HepG2 (cell line): ENCODE results near the gene PAK3. TPM values are rescaled to one million over a fixed set of nuclear protein-coding genes. Genes with fewer than 3 reads are reported as not detected.
A peak's percentile ranks its signal among the peaks of the same experiment; 100 is the strongest.

Source experiments
- ATAC-seq: fragments of 200-7000 bp; cut with Tn5 transposase; 3 replicates; pipeline ENCODE4 v1.9.1; 2020; ENCODE audit warnings: mild to moderate bottlenecking, moderate library complexity
- BruUV-seq: library from RNA; stranded (reverse); fragments of 400-500 nt; replicated peaks from 2 replicates; lab custom pipeline; 2021; lab: Mats Ljungman, UMichigan
- CTCF ChIA-PET: fragments of 300-600 bp; formaldehyde crosslinking; extraction: SDS; loops from one replicate; lab custom pipeline; 2021; ENCODE audit warnings: low total read pairs, inconsistent platforms, low intra/inter-chr PET ratio; lab: Yijun Ruan, JAX
- POLR2A ChIA-PET: fragments of 350-600 bp; sonication (Branson Sonifier 250); formaldehyde crosslinking; loops from one replicate; lab custom pipeline; 2020; ENCODE audit warnings: antibody characterized with exemption, inconsistent platforms; lab: Yijun Ruan, JAX
- DNase-seq: peaks from one replicate; pipeline ENCODE4 v3.0.0-alpha.2; 2015; ENCODE audit warnings: low spot score
- FAIRE-seq: peaks from 3 replicates; lab custom pipeline; 2011; peaks lifted over from hg19 to GRCh38; lab: Jason Lieb, UNC
- H2AFZ ChIP-seq: one replicate; pipeline ENCODE4 v1.6.1; 2011; ENCODE audit warnings: low read length, inconsistent platforms
- H3K27ac ChIP-seq: fragments of 300-600 bp; 3 replicates; pipeline ENCODE4 v1.8.0; 2011; ENCODE audit warnings: mixed run types, mild to moderate bottlenecking, mixed read lengths, low read length, inconsistent platforms; ENCODE audit not compliant: insufficient read depth; ENCODE audit errors: extremely low read length
- H3K27me3 ChIP-seq, 2 experiments: fragments of 200-600 bp in 1 of 2; 2 replicates in 1 of 2; 3 replicates in 1 of 2; pipeline versions ENCODE4 v1.6.0 to v1.8.0; 2011; ENCODE audit warnings: low read length in 2 of 2, mild to moderate bottlenecking in 2 of 2, moderate library complexity in 2 of 2, inconsistent platforms in 1 of 2; ENCODE audit not compliant: insufficient read depth in 2 of 2, control insufficient read depth in 1 of 2
- H3K36me3 ChIP-seq, 2 experiments: fragments of 200-600 bp in 1 of 2; replicated peaks in 1 of 2; 2 replicates in 1 of 2; 3 replicates in 1 of 2; pipeline versions ENCODE4 v1.5.1 to v1.8.0; 2011; ENCODE audit warnings: low read length in 2 of 2, inconsistent platforms in 1 of 2; ENCODE audit not compliant: insufficient read depth in 2 of 2, control insufficient read depth in 1 of 2
- H3K4me1 ChIP-seq: 2 replicates; pipeline ENCODE4 v1.5.1; 2012; ENCODE audit warnings: low read length, inconsistent platforms; ENCODE audit not compliant: insufficient read depth
- H3K4me2 ChIP-seq: 2 replicates; pipeline ENCODE4 v1.6.0; 2011; ENCODE audit warnings: low read depth, low read length, inconsistent platforms
- H3K4me3 ChIP-seq, 3 experiments: fragments of 200-600 bp in 1 of 3; sonication (generic), shearing (Covaris generic) in 1 of 3; replicated peaks in 1 of 3; 2 replicates each; pipeline ENCODE4 v1.5.1; 2011 to 2016; ENCODE audit warnings: low read length in 3 of 3, inconsistent platforms in 2 of 3, low read depth in 2 of 3, mild to moderate bottlenecking in 2 of 3, control low read depth in 1 of 3, mixed read lengths in 1 of 3; ENCODE audit not compliant: insufficient read depth in 1 of 3
- H3K79me2 ChIP-seq: one replicate; pipeline ENCODE4 v1.6.1; 2011; ENCODE audit warnings: low read length, inconsistent platforms; ENCODE audit not compliant: insufficient read depth
- H3K9ac ChIP-seq: 2 replicates; pipeline ENCODE4 v1.6.0; 2011; ENCODE audit warnings: mild to moderate bottlenecking, low read depth, low read length, inconsistent platforms; ENCODE audit not compliant: insufficient read depth
- H3K9me3 ChIP-seq: 2 replicates; pipeline ENCODE4 v1.5.1; 2012; ENCODE audit warnings: mild to moderate bottlenecking, low read length
- H4K20me1 ChIP-seq: 2 replicates; pipeline ENCODE4 v1.6.0; 2011; ENCODE audit warnings: inconsistent platforms, mild to moderate bottlenecking, low read length, moderate library complexity; ENCODE audit not compliant: insufficient read depth
- PRDM10 ChIP-seq: sonication (generic); formaldehyde crosslinking; IDR thresholded peaks from 2 replicates; pipeline ENCODE4 v1.4.0; 2020; ENCODE audit warnings: low read depth, missing genetic modification reagents
- PRDM15 ChIP-seq: sonication (generic); formaldehyde crosslinking; IDR thresholded peaks from 2 replicates; pipeline ENCODE4 v1.4.0; 2020; ENCODE audit warnings: missing genetic modification reagents
- ZNF12 ChIP-seq: sonication (generic); formaldehyde crosslinking; IDR thresholded peaks from 2 replicates; pipeline ENCODE4 v1.5.0; 2020; ENCODE audit warnings: missing genetic modification reagents
- ZNF225 ChIP-seq: sonication (generic); formaldehyde crosslinking; IDR thresholded peaks from 2 replicates; pipeline ENCODE4 v1.4.0; 2020; ENCODE audit warnings: mild to moderate bottlenecking, missing genetic modification reagents
- ZNF678 ChIP-seq: sonication (generic); formaldehyde crosslinking; IDR thresholded peaks from 2 replicates; pipeline ENCODE4 v1.4.0; 2020; ENCODE audit warnings: mild to moderate bottlenecking, missing genetic modification reagents
- WGBS: methylation state at CpG from one replicate; pipeline ENCODE4 v1.1.6; 2017; ENCODE audit warnings: low lambda C conversion rate; 5-methylcytosine and 5-hydroxymethylcytosine counted together
- in situ Hi-C: cut with HindIII; loops from 2 replicates; pipeline ENCODE4 v1.10.0; 2017; ENCODE audit warnings: low pct_unique_long_range_greater_than_20kb; ENCODE audit not compliant: extremely low pct_ligation_motif_present
- intact Hi-C: fragments of 100-400 bp; cut with micrococcal nuclease; formaldehyde crosslinking; loops from one replicate; pipeline ENCODE4 v1.10.0; 2022; ENCODE audit not compliant: unreplicated experiment
- polyA plus RNA-seq, 8 experiments: library from polyadenylated mRNA; depleted of rRNA in 3 of 8; stranded (reverse) in 7 of 8; unstranded in 1 of 8; fragments of >200 nt; fragmentation: Illumina TruSeq in 4 of 8; extraction: Trizol in 4 of 8; gene quantifications; 2 replicates each; pipeline versions ENCODE4 v1.2.1 to v1.2.3, GENCODE V29; 2011 to 2016; ENCODE audit warnings: low read depth in 4 of 8, missing spikeins in 1 of 8, mixed read lengths in 1 of 8; ENCODE audit not compliant: insufficient read depth in 1 of 8
- small RNA-seq, 3 experiments: library from RNA; depleted of rRNA; stranded (forward); fragments of <200 nt; gene quantifications; one replicate each; pipeline ENCODE3, GENCODE V24; 2012; ENCODE audit warnings: low read depth in 2 of 3, low replicate concordance in 1 of 3; ENCODE audit not compliant: insufficient read length in 3 of 3, insufficient read depth in 2 of 3
- total RNA-seq, 5 experiments: library from RNA; depleted of rRNA; stranded (reverse); fragments of >200 nt; fragmentation: Illumina TruSeq; extraction: Trizol; gene quantifications; 2 replicates each; pipeline ENCODE4 v1.2.3, GENCODE V29; 2016; ENCODE audit warnings: low read depth in 1 of 5

PAK3 gene
- total and polyA plus RNA-seq, 2 of the 13 experiments (the other 11 are each of a cell fraction or from before 2014, with no cell fraction given): not detected

GRCh38 chrX:111270339-111270738 is 174.3 kb downstream of the PAK3 start, which contains the start of gene CAPN6:
Gene CAPN6, minus strand, starts transcription at chrX:111270483. Its CDS starts 6,547 bp downstream, at chrX:111263936.
- BruUV-seq: no TSS peak
- DNase-seq: no peak
- Histone ChIP-seq H3K4me1 (no peaks in the 10 kb centered on the region), H3K36me3 (no peaks in the 10 kb centered on the region), H3K27me3 (no peaks in the 10 kb centered on the region), H4K20me1 (no peaks in the 10 kb centered on the region), H3K4me3 (no peak within 1 kb of the TSS), H3K9me3 (no peaks in the 10 kb centered on the region), H3K79me2 (no peaks in the 10 kb centered on the region), H3K27ac (no peak within 1 kb of the TSS), H3K9ac (no peak within 1 kb of the TSS), H3K4me2 (no peak within 1 kb of the TSS), H2AFZ (no peak within 1 kb of the TSS)
- CTCF ChIA-PET: no interaction called here
- intact Hi-C loops: no loop called here
- in situ Hi-C loops: no loop called here
- POLR2A ChIA-PET: no interaction called here
- ATAC-seq: no peak
- no peak for FAIRE-seq
- TF ChIP-seq ZNF12 (CRISPR knock-in tag): no peak
- no peak for TF ChIP-seq ZNF678 (CRISPR knock-in tag)
- TF ChIP-seq PRDM10 (CRISPR knock-in tag): peak; percentile 77
- TF ChIP-seq PRDM15 (CRISPR knock-in tag): 0 out of 2 replicates have a peak, but pooled peaks have one; percentile 34
- TF ChIP-seq ZNF225: no peak
- TF ChIP-seq, all 625 proteins: peak for 2
- 41% methylated on average over 6 of the region's 8 CpGs for WGBS

Small RNA genes lying within 50 kb of the gene (small RNA-seq; reads per million reads assigned to genes)
- 0 reads per million in 3 experiments for gene FCF1P4

Other genes starting within 250 kb of the PAK3 start
- gene CAPN6, start 174.3 kb downstream of the PAK3 start, total RNA-seq (2016; rRNA removed; fragmentation: Illumina TruSeq; extraction: Trizol): not detected in 2 replicates
- 0.01 TPM in 1 of 2 replicates, not detected in the other for gene CAPN6, start 174.3 kb downstream of the PAK3 start, polyA plus RNA-seq (2011; rRNA removed)